ENCODE data around the gene FIZ1.

FIZ1 gene

DNA sequence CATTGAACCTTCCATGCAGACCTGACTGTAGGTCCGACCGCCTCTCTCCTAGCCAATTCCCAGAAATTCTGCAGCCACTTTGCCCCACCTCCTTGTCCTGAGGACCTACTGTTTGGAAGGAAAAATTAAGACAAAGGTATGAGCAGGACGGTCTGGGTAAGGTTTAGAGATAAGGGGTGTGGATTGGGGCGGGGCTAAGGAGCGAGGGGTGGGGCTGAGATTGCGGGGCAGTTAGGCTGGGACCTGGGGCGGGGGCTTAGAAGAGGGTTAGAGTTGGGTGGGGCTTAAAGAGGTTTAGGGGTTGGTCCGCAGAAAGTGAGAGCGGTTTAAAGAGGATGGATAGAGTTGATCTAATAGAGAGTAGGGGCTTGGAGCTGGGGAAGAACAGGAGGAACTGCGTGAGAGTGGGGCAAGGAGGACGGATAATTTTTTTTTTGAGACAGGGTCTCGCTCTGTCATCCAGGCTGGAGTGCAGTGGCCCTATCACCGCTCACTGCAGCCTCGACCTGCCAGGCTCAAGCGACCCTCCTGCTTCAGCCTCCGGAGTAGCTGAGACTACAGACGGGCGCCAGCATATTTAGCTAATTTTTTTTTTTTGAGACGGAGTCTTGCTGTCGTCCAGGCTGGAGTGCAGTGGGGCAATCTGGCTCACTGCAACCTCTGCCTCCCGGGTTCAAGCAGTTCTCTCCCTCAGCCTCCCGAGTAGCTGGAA, 4.4 kb upstream of the FIZ1 start:
- in situ Hi-C loops (cut with HindIII; ENCODE audit: low pct_unique_long_range_greater_than_20kb, low sequenced_read_pairs) = no loop called here
- no peak for DNase-seq (ENCODE audit: low read depth in 1 of 2, low spot score in 1 of 2)
- no peak for TF ChIP-seq JUND (IDR thresholded peaks at IDR 0.05; ENCODE audit: low read depth)

DNA sequence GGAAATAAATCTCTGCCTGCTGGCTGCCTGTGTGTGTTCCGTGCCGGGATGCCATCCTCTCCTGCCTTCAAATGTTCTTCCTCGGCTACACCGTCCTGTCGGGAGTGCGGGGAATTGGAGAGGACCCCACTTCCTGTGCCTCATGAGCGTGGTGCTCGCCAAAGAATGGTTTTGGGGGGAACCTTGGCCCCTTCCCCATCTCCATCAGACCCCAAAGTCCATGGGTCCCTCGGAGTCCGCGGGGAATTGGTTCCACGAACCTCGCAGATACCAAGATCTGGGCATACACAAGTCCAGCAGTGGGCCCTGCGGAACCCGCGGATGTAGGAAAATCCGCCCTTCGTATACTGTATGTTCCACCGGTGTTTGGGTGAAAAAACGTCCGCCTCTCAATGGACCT, 3.8 kb upstream of the FIZ1 start:
- in situ Hi-C loops (cut with HindIII; ENCODE audit: low pct_unique_long_range_greater_than_20kb, low sequenced_read_pairs) = no loop called here
- DNase-seq (ENCODE audit: low read depth in 1 of 2, low spot score in 1 of 2) = no peak
- no peak for TF ChIP-seq JUND (IDR thresholded peaks at IDR 0.05; ENCODE audit: low read depth)

DNA sequence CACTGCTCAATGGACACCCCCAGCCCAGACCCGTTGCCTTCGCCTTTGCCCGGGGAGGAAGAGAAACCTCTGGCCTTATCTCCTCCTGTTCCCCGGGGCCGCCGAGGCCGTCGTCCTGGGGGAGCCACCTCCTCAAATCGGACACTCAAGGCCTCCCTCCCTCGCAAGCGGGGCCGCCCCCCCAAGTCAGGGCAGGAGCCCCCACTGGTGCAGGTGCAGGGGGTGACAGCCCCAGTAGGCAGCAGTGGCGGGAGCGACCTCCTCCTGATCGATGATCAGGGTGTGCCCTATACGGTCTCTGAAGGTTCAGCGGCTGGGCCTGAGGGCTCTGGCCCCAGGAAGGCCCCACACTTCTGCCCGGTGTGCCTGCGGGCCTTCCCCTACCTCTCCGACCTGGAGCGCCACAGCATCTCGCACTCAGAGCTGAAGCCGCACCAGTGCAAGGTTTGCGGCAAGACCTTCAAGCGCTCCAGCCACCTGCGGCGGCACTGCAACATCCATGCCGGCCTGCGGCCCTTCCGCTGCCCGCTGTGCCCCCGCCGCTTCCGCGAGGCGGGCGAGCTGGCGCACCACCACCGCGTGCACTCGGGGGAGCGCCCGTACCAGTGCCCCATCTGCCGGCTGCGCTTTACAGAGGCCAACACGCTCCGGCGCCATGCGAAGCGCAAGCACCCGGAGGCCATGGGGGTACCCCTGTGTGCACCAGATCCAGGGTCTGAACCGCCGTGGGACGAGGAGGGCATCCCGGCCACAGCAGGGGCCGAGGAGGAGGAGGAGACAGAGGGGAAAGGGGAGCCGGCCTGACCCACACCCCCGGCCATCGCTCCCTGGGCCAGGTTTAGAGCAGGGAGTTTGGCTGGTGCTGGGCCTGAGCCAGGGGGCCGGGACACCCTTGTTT, 3.0 kb upstream of the FIZ1 start:
- TF ChIP-seq JUND (IDR thresholded peaks at IDR 0.05; ENCODE audit: low read depth) = no peak
- no peak for DNase-seq (ENCODE audit: low read depth in 1 of 2, low spot score in 1 of 2)
- in situ Hi-C loops (cut with HindIII; ENCODE audit: low pct_unique_long_range_greater_than_20kb, low sequenced_read_pairs) = no loop called here

DNA sequence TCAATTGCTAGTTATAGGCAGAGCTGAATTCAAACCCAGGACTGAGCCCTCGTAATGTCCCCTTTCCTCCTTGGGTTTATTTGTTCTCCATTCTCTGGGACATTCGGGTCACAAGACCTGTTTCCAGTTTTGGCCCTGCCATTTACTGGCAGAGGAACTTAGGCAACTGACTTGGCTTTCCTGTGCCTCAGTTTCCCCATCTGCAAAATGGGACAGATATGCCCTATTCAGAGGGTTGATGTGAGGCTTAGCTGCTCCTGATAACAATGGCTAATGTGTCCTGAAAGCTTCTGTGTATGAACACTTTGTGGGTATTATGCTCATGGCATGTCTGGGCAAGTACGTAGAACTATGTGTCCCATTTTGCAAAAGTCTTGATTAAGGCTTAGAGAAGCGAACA, 1.8 kb upstream of the FIZ1 start:
- DNase-seq (ENCODE audit: low read depth in 1 of 2, low spot score in 1 of 2) = no peak
- in situ Hi-C loops (cut with HindIII; ENCODE audit: low pct_unique_long_range_greater_than_20kb, low sequenced_read_pairs) = no loop called here
- TF ChIP-seq JUND (IDR thresholded peaks at IDR 0.05; ENCODE audit: low read depth) = no peak

DNA sequence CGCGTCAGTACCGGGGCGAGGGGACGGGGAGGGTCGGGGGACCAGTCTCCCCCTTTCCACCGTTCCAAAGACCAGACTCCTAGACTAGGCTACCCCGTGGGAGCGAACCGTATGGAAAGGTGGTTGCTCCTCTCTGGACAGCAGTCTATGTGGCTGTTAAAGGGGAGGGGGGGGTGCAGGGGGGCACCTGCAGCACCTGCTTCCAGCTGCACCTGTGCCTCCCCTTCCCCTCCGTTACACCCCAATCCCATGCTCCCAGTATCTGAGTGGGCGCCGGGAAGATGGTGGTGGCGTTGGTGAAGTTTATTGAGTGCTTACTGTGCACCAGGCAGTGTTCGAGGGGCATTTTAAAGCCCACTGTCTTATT, 1.3 kb upstream of the FIZ1 start:
- no peak for DNase-seq (ENCODE audit: low read depth in 1 of 2, low spot score in 1 of 2)
- TF ChIP-seq JUND (IDR thresholded peaks at IDR 0.05; ENCODE audit: low read depth) = no peak
- in situ Hi-C loops (cut with HindIII; ENCODE audit: low pct_unique_long_range_greater_than_20kb, low sequenced_read_pairs) = no loop called here

DNA sequence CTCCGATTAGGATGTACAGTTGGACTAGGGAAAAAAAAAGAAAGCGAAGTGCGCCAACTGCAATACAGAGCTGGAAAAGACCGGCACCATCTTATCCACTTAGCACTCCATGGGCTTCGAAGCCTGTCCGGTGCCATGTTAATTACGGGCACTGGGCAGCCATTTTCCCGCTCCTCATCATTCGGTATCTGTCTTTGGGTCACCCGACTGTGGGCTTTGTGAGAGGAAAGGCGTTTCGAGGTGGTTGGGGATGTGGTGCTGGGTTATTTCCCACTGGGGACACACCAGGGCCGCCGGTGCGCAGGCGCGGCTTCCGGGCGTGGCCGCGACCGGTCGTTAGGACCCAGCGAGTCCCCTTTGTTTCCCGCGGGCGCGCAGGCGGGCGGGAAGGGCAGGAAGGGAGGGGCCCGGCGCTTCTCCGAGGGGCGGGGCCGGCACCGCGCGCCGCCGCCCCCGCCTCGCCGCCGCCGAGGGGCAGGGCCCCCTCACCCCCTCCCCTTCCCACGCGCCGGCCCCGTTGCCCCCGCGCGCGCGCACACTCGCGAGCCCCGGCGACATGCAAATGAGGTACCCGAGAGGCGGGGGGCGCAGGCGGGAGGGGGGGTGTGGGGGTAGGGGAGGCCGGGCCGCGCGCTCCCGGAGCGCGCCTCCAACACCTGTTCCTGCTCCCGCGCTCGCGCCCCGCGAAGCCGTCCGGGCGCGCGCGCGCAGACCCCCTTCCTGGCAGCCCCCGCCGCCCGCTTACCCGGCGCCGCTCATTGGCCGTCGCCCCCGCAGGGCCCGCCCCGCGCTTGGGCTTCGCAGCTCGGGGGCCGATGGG, 735 bp upstream of the FIZ1 start, which contains the start of gene ZNF524:
TSS of gene ZNF524 (plus strand) at position 447 of the 820 bp plus-strand sequence. CDS start 1,825 bp downstream, outside the sequence.
- in situ Hi-C loops (cut with HindIII; ENCODE audit: low pct_unique_long_range_greater_than_20kb, low sequenced_read_pairs) = no loop called here
- DNase-seq (ENCODE audit: low read depth in 1 of 2, low spot score in 1 of 2) = peak; percentile 67 to 89
- no peak for TF ChIP-seq JUND (IDR thresholded peaks at IDR 0.05; ENCODE audit: low read depth)

DNA sequence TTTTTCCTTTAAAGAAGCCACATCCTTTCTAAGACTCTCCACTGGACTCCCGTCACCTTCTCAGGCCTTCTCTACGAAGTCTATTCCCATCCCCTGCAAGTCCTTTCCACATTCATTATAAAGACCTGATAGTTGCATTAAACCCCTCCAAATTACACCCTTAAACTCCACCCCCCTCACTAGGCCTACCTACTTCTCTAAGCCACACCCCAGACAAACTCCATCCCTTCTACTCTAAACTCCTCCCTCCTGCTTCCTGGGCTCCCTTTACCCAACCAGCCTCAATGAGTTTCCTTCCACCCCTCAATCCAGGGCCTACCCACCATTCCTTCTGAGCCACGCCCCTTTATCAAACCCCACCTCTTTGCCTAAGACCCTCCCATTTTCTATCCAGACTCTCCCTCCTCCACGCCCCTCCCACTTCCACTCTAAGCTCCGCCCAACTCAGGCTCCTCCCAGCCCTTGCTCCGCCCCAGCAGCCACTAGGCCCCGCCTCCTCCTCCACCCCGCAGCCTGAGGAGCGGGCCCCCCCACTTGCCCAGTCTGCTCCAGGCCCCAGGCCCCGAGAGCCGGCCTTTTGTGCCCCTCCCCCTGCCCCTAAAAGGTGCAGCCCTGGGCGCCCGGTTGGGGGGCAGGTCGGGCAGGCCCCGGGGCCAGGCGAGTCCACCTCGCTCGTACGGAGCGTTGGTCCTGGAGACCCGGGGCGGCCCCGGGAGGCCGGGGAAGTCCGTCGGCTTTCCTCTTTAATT, 424 bp downstream of the FIZ1 start:
- DNase-seq (ENCODE audit: low read depth in 1 of 2, low spot score in 1 of 2) = peak; percentile 82 to 97
- TF ChIP-seq JUND (IDR thresholded peaks at IDR 0.05; ENCODE audit: low read depth) = no peak
- in situ Hi-C loops (cut with HindIII; ENCODE audit: low pct_unique_long_range_greater_than_20kb, low sequenced_read_pairs) = no loop called here

DNA sequence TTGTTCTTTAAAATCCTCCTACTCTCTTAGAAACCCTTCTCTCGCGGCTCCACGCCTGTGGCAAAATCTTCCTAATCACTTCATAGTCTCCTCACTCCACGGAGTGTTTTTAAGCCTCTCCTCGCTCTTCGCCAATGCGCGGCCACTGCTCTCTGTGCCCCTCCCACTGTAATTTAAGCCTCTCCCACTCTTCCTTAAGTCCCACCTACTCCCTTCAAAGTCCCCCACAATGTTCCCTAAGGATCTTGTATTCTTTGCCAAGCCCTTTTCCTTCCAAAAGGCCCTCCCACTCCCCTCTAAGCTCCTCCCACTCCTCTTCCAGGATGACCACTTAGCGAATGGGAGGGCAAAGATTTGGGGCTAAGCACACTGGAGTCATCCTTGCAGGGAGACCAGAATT, 1.3 kb downstream of the FIZ1 start:
- no peak for DNase-seq (ENCODE audit: low read depth in 1 of 2, low spot score in 1 of 2)
- TF ChIP-seq JUND (IDR thresholded peaks at IDR 0.05; ENCODE audit: low read depth) = no peak
- in situ Hi-C loops (cut with HindIII; ENCODE audit: low pct_unique_long_range_greater_than_20kb, low sequenced_read_pairs) = no loop called here

DNA sequence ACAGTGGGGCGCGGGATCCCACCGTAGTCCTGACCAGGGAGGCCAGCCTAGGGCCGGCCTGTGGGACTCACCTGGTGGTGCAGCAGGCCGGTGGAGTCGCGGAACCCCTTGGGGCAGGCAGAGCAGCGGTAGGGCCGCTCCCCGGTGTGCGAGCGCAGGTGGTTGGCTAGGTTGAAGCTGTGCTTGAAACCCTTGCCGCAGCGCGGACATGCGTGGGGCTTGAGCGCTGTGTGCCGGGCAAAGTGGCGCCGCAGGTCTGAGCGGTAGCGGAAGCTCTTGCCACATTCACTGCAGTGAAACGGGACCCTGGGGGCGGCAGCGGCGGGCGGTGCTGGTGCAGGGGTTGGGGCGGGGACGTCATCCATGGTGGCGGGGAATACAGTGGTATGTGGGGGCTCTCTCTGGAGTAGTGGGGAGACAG, 1.8 kb downstream of the FIZ1 start:
- in situ Hi-C loops (cut with HindIII; ENCODE audit: low pct_unique_long_range_greater_than_20kb, low sequenced_read_pairs) = no loop called here
- no peak for DNase-seq (ENCODE audit: low read depth in 1 of 2, low spot score in 1 of 2)
- no peak for TF ChIP-seq JUND (IDR thresholded peaks at IDR 0.05; ENCODE audit: low read depth)

DNA sequence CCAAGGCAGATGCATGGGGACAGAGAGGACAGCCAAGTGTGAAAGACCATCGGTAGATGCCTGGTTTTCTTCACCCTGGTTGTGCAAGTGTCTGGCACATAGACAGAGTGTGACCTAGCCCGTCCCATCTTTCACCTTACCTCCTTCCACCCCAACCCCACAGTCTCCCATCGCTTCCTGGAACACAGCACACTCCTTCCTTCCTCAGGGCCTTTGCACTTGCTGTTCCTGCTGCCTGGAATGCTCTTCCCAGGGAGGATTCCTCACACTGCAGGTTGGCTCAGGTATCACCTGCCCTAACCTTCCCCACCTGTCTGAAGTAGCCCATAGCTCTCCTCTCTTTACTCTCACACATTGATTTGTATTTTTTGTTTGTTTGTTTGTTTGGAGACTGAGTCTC, 3.0 kb downstream of the FIZ1 start:
- DNase-seq (ENCODE audit: low read depth in 1 of 2, low spot score in 1 of 2) = no peak
- no peak for TF ChIP-seq JUND (IDR thresholded peaks at IDR 0.05; ENCODE audit: low read depth)
- in situ Hi-C loops (cut with HindIII; ENCODE audit: low pct_unique_long_range_greater_than_20kb, low sequenced_read_pairs) = no loop called here

DNA sequence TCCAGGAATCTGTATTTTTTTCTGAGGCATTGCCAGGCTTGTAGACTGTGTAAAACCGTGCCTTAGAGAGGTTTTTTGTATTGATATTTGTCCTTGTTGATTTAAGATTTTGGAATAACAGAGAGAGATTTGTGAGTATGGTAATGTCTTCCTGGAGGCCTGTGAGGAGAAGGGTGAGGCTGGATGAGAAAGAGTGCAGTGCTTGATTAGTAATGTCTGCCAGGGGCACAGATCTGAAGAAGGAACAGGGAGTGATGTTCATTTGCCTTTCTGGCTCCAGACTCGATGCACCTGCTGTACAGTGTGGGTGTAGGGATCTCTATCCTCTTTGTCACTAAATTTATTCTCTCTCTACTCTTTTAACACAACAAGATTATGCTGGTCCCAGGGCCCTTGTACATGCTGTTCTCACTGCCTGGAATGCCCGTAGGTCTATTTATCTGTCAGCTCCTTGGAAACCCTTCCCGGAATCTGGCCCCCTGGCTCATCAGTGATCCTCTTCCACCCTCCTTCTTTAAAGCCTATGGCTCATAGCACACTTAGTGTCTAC, 4.2 kb downstream of the FIZ1 start:
- no peak for TF ChIP-seq JUND (IDR thresholded peaks at IDR 0.05; ENCODE audit: low read depth)
- in situ Hi-C loops (cut with HindIII; ENCODE audit: low pct_unique_long_range_greater_than_20kb, low sequenced_read_pairs) = no loop called here
- no peak for DNase-seq (ENCODE audit: low read depth in 1 of 2, low spot score in 1 of 2)
